SK-N-MC (cell line): ENCODE results near the gene HSPB6.

Experiments used
- DNase-seq: peaks from one replicate; pipeline ENCODE4 v3.0.0-alpha.2; 2011; ENCODE audit warnings: low read depth, low spot score
- H3K27ac ChIP-seq: fragments of 200-600 bp; sonication (generic); 2 replicates; pipeline ENCODE4 v1.5.1; 2016; ENCODE audit warnings: mixed run types
- H3K36me3 ChIP-seq: fragments of 200-600 bp; sonication (generic); 2 replicates; pipeline ENCODE4 v1.6.1; 2017; ENCODE audit warnings: antibody characterized with exemption, low read length, mixed read lengths; ENCODE audit not compliant: insufficient read depth
- H3K4me3 ChIP-seq: fragments of 200-600 bp; sonication (generic); 2 replicates; pipeline ENCODE4 v1.5.1; 2016
- H3K9ac ChIP-seq: fragments of 200-600 bp; sonication (generic); 2 replicates; pipeline ENCODE4 v1.8.0; 2017; ENCODE audit warnings: mixed run types, mixed read lengths; ENCODE audit not compliant: insufficient read length
- H3K9me3 ChIP-seq: fragments of 200-600 bp; sonication (generic); 2 replicates; pipeline ENCODE4 v1.6.1; 2017; ENCODE audit warnings: low read depth, mild to moderate bottlenecking, antibody characterized with exemption, low read length, moderate library complexity, mixed read lengths
- EZH2 ChIP-seq: fragments of 200-600 bp; sonication (generic); IDR thresholded peaks from one replicate; pipeline ENCODE4 v1.6.1; 2017; ENCODE audit warnings: antibody characterized with exemption
- FOXP2 ChIP-seq: optimal IDR thresholded peaks from 2 replicates; pipeline ENCODE3; 2011; ENCODE audit warnings: mild to moderate bottlenecking, moderate library complexity; ENCODE audit not compliant: insufficient read depth; ENCODE audit errors: extremely low read length, control extremely low read depth
- POLR2AphosphoS5 ChIP-seq: IDR thresholded peaks from 2 replicates; pipeline ENCODE4 v1.6.1; 2012; ENCODE audit warnings: mild to moderate bottlenecking, low read depth, low read length, borderline replicate concordance

The HSPB6 gene

DNA sequence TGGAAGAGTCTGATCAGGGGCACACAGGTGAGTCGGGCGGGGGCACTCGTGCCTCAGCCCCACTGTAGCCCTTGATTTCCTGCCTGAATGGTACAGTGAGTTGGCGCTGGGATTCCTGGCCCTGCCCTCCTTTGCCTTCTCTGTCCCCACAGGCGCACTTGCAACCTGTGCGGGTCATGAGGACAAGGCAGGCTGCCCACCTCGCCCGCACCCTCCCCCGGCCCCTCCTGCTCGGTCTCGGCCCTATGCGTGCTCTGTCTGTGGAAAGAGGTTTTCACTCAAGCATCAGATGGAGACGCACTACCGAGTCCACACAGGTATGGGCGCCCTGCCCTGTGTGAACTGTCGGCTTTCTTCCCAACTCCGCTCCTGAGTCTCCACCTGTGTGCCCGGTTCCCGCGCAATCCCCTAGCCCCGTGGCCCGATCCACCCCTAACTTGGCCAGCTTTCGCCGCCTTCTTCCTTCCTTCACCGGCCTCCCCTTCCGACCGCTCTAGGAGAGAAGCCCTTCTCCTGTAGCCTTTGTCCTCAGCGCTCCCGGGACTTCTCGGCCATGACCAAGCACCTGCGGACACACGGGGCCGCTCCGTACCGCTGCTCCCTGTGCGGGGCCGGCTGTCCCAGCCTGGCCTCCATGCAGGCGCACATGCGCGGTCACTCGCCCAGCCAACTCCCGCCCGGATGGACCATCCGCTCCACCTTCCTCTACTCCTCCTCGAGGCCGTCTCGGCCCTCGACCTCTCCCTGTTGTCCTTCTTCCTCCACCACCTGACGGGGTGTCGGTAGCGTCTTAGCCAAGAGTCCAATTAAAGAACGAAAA, 40.6 kb downstream of the HSPB6 start:
- Histone ChIP-seq H3K36me3 (peaks cover 7% of the 10 kb centered on the region; the same call in 1 of the 2 replicates), H3K9ac (no peak overlapping the region), H3K27ac (no peak overlapping the region), H3K4me3 (peak overlapping the region; percentile 93), H3K9me3 (no peaks in the 10 kb centered on the region)
- TF ChIP-seq POLR2AphosphoS5 (no peak), FOXP2 (no peak), EZH2 (no peak)
- DNase-seq, result no peak

DNA sequence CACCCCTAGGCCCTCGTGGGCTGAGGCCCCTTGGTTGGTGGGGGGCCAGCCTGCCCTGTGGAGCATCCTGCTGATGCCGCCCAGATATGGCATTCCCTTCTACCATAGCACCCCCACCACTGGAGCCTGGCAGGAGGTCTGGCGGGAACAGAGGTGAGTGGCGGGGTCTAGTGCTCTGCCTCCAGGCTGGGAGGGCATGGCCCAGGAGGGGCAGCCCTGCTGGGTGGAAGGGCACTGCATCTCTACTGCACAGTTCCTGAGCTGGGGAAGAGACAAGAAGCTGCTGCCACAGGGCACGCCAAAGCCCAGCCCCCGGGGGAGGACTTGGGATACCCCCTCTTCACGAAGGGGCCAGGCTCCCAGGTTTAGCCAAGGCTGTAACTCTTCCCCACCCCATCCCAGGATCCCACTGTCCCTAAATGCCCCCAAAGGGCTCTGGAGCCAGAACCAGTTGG, 41.4 kb downstream of the HSPB6 start:
- no peak for DNase-seq
- no peak overlapping the region for H3K4me3 ChIP-seq
- H3K36me3 ChIP-seq, result peaks cover 7% of the 10 kb centered on the region; the same call in 1 of the 2 replicates
- no peaks in the 10 kb centered on the region for H3K9me3 ChIP-seq
- no peak overlapping the region for H3K9ac ChIP-seq
- TF ChIP-seq POLR2AphosphoS5 (no peak), FOXP2 (no peak), EZH2 (no peak)
- no peak overlapping the region for H3K27ac ChIP-seq

DNA sequence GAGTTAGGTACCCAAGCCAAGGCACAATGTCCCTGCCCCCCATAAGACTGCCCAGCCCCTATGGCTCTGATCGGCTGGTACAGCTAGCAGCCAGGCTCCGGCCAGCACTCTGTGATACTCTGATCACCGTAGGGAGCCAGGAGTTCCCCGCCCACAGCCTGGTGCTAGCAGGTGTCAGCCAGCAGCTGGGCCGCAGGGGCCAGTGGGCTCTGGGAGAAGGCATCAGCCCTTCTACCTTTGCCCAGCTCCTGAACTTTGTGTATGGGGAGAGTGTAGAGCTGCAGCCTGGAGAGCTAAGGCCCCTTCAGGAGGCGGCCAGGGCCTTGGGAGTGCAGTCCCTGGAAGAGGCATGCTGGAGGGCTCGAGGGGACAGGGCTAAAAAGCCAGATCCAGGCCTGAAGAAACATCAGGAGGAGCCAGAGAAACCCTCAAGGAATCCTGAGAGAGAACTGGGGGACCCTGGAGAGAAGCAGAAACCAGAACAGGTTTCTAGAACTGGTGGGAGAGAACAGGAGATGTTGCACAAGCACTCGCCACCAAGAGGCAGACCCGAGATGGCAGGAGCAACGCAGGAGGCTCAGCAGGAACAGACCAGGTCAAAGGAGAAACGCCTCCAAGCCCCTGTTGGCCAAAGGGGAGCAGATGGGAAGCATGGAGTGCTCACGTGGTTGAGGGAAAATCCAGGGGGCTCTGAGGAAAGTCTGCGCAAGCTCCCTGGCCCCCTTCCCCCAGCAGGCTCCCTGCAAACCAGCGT, 42.1 kb downstream of the HSPB6 start:
- Histone ChIP-seq H3K27ac (no peak overlapping the region), H3K9ac (no peak overlapping the region), H3K4me3 (no peak overlapping the region), H3K36me3 (peaks cover 3% of the 10 kb centered on the region; the same call in 1 of the 2 replicates), H3K9me3 (no peaks in the 10 kb centered on the region)
- no peak for TF ChIP-seq POLR2AphosphoS5
- TF ChIP-seq EZH2, result no peak
- no peak for TF ChIP-seq FOXP2
- DNase-seq, result no peak

DNA sequence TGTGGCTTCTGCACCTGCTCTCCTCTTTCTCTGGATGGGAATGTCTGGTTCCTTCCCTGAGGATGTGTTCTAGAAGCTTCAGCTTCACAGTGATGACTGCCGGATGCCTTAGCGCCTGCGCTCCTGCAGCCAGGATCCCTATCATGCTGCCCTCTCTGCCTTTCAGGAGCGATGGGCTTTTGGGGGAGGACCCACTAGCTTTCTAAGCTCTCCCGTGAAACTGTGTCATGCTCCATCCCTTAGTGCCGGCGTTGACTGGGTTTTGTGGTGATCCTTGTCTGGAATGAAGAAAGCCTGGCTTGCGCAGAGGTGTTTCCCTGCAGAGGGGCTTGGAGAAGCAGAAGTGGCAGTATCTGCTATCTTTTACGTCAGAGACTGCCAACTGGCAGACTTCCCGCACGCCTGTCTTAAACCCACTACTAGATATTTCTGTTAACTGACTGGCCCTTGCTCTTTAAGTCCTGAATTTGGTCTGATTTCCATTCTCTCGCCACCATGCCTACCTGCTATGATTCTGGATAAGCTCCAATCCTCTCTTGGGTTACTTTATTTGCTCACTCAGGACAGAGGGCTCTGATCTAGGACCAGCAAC, 42.8 kb downstream of the HSPB6 start:
- TF ChIP-seq EZH2 (no peak), FOXP2 (no peak), POLR2AphosphoS5 (no peak)
- Histone ChIP-seq H3K27ac (no peak overlapping the region), H3K9me3 (no peaks in the 10 kb centered on the region), H3K9ac (no peak overlapping the region), H3K36me3 (no peaks in the 10 kb centered on the region), H3K4me3 (no peak overlapping the region)
- no peak for DNase-seq

DNA sequence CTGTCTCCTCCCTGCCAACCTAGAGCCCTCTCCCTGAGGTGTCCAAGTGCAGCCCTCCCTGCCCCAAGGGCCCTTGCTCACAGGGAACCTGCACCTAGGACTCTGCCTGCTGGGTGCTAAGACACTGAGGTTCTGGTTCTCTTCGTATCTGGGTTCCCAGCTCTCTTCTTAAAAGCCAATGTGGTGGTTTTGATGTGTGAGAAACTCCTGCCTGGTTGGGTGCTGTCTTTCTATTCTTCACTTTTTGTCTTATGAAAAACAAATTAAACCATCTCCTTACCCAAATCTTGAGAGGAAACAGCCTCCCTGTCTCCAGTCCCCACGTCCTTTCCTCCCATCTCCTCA, 43.4 kb downstream of the HSPB6 start:
- no peaks in the 10 kb centered on the region for H3K9me3 ChIP-seq
- no peak overlapping the region for H3K9ac ChIP-seq
- no peak overlapping the region for H3K27ac ChIP-seq
- H3K36me3 ChIP-seq, result no peaks in the 10 kb centered on the region
- no peak for DNase-seq
- H3K4me3 ChIP-seq, result no peak overlapping the region
- TF ChIP-seq POLR2AphosphoS5 (no peak), EZH2 (no peak), FOXP2 (no peak)

DNA sequence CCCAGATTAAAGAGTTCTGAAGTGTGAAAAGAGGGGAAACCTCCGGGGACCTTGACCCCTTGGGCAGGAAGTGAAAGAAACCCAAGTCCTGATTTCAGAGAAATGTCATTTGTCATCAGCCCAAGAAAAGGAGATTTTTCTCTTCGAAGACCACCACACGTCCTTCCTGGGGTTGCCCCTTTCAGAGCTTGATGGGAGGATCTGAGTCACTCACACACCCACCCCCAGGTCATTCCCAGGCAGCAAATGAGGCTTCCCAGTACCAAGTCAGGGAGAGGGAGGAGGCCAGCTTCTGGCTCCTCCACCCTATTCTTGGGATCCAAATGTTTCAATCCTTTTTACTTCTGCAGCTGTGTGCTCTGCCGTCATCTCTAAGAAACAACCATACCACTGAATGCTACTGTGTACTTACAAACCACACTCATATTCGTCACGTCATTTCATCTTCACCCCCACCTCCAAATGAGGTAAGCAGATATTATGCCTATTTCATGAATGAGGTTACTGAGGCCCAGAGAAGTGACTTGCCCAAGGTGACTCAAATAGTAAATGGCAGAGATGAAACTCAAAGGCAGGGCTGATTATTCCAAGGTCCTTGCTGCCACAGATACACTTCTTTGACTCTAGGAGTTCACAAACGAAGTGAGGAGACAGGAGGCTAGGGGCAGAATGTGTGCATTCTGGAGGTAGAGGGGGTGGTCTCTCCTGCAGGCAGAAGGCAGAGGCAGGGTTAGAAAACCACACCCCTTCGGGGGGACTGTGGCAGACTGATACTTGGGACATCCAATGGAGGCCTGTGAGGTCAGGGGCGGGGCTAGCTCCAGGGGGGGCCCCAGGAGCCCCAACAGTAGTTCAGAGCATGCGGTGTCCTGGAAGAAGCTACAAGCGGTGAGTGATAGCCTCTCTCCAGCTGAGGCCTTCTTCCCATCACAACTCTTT, 44.0 kb downstream of the HSPB6 start:
- Histone ChIP-seq H3K9me3 (no peaks in the 10 kb centered on the region), H3K4me3 (no peak overlapping the region), H3K27ac (no peak overlapping the region), H3K36me3 (no peaks in the 10 kb centered on the region), H3K9ac (no peak overlapping the region)
- no peak for DNase-seq
- TF ChIP-seq EZH2, result no peak
- no peak for TF ChIP-seq POLR2AphosphoS5
- no peak for TF ChIP-seq FOXP2

DNA sequence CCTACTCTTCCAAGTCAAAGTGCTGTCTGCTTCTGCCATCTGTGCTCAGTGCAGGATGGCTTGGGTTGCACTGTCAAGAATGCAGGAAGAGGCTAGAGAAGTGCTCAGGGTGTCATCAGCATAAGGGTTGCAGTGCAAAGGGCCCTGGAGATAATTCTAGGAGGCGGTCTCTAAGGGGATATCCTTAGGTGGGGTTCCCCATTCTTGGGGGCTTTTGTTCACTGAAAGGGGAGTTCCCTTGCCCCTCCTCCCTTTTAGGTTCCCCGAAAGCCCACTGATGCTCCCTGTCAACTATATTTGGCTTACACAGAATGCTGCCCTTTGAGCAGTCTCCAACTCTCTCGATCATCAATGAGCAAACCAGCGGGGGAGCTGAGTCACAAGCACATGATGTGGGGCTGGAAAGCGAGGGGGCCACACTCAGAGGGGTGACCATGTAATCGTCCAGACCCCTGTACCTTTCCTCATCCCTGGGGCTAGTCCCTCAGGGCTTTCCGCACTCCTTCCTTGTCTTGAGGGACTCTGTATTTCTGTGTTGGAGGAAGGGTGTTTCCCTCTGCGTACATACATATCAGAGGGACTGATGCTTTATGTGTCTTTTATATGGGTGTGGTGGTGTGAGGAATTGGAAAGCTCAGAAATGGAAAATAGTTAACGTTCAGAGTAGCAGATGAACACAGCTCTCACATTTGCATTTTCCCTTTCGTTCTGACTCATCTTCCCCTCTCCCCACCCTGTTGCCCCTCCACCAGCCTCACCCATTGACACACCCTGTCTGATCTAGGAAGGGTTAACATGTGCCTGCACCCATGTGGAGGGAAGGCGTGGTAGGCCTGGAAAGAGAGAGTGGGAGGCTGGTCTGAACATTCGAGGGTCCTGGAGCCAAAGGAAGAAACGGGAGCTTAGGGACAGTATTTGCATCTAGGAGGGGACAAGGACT, 45.8 kb downstream of the HSPB6 start:
- H3K4me3 ChIP-seq, result no peak overlapping the region
- H3K36me3 ChIP-seq, result no peaks in the 10 kb centered on the region
- TF ChIP-seq FOXP2 (no peak), POLR2AphosphoS5 (no peak), EZH2 (no peak)
- no peaks in the 10 kb centered on the region for H3K9me3 ChIP-seq
- no peak overlapping the region for H3K9ac ChIP-seq
- no peak overlapping the region for H3K27ac ChIP-seq
- DNase-seq, result no peak
